ENCODE results near the gene CDH13.

CDH13 gene

DNA sequence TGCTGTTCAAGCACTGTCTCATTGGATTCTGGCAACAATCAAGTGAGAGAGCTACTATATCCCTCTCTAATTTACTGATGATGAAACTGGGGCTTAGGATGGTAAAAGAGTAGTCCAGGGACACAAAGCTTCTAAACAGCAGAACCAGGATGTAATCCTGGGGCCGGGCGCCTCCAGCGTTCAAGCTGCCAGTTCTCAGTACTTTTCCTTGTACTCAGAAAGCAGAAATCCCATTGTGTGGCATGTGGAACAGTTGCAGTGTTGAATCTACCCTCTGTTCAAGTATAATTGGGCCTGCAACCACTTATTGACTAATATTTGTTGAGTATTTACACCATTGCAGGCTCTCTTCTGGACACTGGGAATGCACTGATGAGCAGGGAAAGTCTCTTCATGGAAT, 14.5 kb upstream of the CDH13 start:
- no peak for TF ChIP-seq TAF1 (IDR thresholded peaks at IDR 0.05; ENCODE audit: borderline replicate concordance, insufficient read depth, low read length)

DNA sequence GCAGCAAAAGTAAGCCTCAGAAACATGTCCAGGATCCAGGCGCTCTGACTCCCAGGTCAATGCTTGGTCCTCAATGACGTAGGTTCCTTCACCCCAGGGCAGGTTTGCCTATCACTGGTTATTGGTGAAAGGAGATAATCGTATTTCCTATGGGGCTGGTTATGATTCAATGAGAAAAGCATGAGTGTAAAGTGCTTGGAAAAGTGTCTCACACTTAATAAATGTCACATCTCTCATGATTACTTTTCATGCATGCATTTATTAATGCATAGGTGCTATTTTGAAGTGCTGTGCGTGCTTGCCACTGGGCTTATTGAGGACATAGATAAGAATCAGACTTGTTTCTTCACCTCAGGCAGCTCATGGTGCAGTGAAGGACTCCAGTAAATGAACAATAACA, 10.4 kb upstream of the CDH13 start:
- no peak for TF ChIP-seq FOXP2 (optimal IDR thresholded peaks at IDR 0.05; ENCODE audit: borderline replicate concordance, extremely low read depth, extremely low read length, insufficient read depth)
- no peak for TF ChIP-seq TAF1 (IDR thresholded peaks at IDR 0.05; ENCODE audit: borderline replicate concordance, insufficient read depth, low read length)
- TF ChIP-seq, protein P1, sequence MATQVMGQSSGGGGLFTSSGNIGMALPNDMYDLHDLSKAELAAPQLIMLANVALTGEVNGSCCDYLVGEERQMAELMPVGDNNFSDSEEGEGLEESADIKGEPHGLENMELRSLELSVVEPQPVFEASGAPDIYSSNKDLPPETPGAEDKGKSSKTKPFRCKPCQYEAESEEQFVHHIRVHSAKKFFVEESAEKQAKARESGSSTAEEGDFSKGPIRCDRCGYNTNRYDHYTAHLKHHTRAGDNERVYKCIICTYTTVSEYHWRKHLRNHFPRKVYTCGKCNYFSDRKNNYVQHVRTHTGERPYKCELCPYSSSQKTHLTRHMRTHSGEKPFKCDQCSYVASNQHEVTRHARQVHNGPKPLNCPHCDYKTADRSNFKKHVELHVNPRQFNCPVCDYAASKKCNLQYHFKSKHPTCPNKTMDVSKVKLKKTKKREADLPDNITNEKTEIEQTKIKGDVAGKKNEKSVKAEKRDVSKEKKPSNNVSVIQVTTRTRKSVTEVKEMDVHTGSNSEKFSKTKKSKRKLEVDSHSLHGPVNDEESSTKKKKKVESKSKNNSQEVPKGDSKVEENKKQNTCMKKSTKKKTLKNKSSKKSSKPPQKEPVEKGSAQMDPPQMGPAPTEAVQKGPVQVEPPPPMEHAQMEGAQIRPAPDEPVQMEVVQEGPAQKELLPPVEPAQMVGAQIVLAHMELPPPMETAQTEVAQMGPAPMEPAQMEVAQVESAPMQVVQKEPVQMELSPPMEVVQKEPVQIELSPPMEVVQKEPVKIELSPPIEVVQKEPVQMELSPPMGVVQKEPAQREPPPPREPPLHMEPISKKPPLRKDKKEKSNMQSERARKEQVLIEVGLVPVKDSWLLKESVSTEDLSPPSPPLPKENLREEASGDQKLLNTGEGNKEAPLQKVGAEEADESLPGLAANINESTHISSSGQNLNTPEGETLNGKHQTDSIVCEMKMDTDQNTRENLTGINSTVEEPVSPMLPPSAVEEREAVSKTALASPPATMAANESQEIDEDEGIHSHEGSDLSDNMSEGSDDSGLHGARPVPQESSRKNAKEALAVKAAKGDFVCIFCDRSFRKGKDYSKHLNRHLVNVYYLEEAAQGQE (IDR thresholded peaks at IDR 0.05; ENCODE audit: insufficient read depth in 1 of 2, low read depth in 2 of 2, low read length in 2 of 2) = no peak
- no peak for TF ChIP-seq POLR2AphosphoS5 (IDR thresholded peaks at IDR 0.05; ENCODE audit: low read depth, low read length)
- no peak for TF ChIP-seq SIN3A (IDR thresholded peaks at IDR 0.05; ENCODE audit: borderline replicate concordance, insufficient read depth, low read length)

DNA sequence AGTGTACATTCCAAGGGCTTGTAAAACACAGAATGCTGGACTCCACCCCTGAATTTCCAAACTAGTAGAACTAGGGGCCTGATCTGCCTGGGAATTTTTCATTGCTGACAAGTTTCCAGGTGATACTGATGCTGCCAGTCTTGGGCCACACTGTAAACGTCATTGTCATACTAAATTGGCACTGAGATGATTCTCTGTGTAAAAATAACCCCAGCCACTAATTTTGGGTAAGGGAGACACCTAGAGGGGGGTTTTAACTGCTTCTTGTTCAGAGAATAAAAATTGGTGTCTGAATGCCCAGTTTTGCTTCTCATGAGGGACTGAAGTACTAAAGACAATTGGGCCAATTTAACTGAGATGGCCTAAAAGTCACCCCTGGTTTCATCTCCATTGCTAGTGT, 5.0 kb upstream of the CDH13 start:
- TF ChIP-seq, protein P1 (IDR thresholded peaks at IDR 0.05; ENCODE audit: insufficient read depth in 1 of 2, low read depth in 2 of 2, low read length in 2 of 2) = no peak
- TF ChIP-seq TAF1 (IDR thresholded peaks at IDR 0.05; ENCODE audit: borderline replicate concordance, insufficient read depth, low read length) (no peak), POLR2AphosphoS5 (IDR thresholded peaks at IDR 0.05; ENCODE audit: low read depth, low read length) (no peak), FOXP2 (optimal IDR thresholded peaks at IDR 0.05; ENCODE audit: borderline replicate concordance, extremely low read depth, extremely low read length, insufficient read depth) (no peak), SIN3A (IDR thresholded peaks at IDR 0.05; ENCODE audit: borderline replicate concordance, insufficient read depth, low read length) (no peak)

DNA sequence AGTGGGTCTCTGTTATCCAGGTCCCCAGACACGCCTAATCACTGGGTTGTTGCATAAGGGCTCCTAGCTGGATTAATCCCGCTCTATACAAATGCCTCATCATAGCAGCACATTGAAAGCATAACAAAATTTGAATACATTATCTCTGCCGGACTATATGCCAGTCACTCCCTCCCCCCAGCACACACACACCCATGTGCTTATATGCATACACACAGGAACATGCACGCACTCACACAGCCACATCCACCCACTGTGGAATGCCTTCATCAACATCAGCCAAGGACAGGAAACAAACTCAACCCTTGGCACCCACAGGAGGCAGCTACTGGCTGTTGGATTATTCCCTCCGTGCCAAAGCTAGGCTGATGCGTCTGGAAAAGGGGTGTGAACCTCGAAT, 3.5 kb upstream of the CDH13 start:
- TF ChIP-seq POLR2AphosphoS5 (IDR thresholded peaks at IDR 0.05; ENCODE audit: low read depth, low read length) (no peak), TAF1 (IDR thresholded peaks at IDR 0.05; ENCODE audit: borderline replicate concordance, insufficient read depth, low read length) (no peak), SIN3A (IDR thresholded peaks at IDR 0.05; ENCODE audit: borderline replicate concordance, insufficient read depth, low read length) (no peak), FOXP2 (optimal IDR thresholded peaks at IDR 0.05; ENCODE audit: borderline replicate concordance, extremely low read depth, extremely low read length, insufficient read depth) (no peak)
- TF ChIP-seq, protein P1 (IDR thresholded peaks at IDR 0.05; ENCODE audit: insufficient read depth in 1 of 2, low read depth in 2 of 2, low read length in 2 of 2) = no peak

DNA sequence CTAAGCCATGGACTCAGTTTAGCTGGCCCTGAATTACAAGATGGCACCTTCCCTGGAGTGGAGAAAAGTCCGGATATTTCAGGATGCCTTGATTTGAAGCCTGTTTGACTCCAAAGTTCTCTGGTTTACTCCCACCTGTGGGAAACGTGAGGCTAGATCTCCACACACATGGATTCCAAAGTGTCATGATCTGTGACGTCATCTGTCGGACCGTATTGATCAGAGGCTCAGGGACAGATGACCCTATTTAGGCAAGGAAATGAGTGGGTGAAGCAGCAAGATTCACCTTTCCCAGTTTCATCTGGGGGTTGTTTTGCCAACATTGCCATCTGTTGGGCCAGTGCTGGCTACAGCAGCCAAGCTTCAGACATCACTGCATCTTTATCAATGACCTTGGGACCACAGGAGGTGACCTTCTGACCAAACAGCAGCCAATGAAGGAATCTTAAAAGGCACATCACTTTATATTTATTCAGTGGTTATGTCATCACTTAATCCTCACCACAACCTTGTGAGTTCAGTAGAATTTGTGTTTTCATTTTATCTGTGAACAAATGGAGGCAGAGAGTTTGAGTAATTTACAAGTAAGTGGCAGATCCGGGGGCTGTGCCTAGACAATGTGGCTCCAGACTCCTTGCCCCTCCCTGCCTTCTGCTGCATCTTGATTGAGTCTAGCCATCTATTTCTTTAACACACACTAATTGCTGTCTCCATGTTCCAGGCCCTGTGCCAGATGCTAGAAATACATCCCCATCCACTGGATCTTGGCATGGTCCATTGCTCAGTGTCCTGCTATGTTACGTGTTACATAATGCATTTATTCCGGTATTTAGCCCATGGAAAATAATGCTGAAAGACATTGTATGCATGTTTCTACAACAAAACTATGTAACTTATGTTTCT, 1.5 kb upstream of the CDH13 start:
- TF ChIP-seq POLR2AphosphoS5 (IDR thresholded peaks at IDR 0.05; ENCODE audit: low read depth, low read length) (no peak), FOXP2 (optimal IDR thresholded peaks at IDR 0.05; ENCODE audit: borderline replicate concordance, extremely low read depth, extremely low read length, insufficient read depth) (no peak), TAF1 (IDR thresholded peaks at IDR 0.05; ENCODE audit: borderline replicate concordance, insufficient read depth, low read length) (no peak)
- TF ChIP-seq, protein P1 (IDR thresholded peaks at IDR 0.05; ENCODE audit: insufficient read depth in 1 of 2, low read depth in 2 of 2, low read length in 2 of 2) = no peak
